Endothelial cell of umbilical vein (primary cell): ENCODE measurements around the gene CYP4F3. TPM values are rescaled to one million over a fixed set of nuclear protein-coding genes. Genes with fewer than 3 reads are reported as not detected.

Experiments used
- BruUV-seq: library from RNA; stranded (reverse); fragments of 400-500 nt; replicated peaks from 2 replicates; lab custom pipeline; 2021; lab: Mats Ljungman, UMichigan
- CTCF ChIA-PET: fragments of 300-600, 350-600 bp; sonication (Branson Sonifier 250); formaldehyde crosslinking; loops from one replicate; lab custom pipeline; 2021; ENCODE audit warnings: antibody characterized with exemption, inconsistent platforms; lab: Charles Lee
- POLR2A ChIA-PET: fragments of 300-600, 350-600 bp; sonication (Branson Sonifier 250); formaldehyde crosslinking; loops from one replicate; lab custom pipeline; 2021; ENCODE audit warnings: antibody characterized with exemption, inconsistent platforms; lab: Charles Lee
- DNase-seq: peaks from one replicate; pipeline ENCODE4 v3.0.0-alpha.2; 2011; ENCODE audit warnings: low read depth, low spot score
- FAIRE-seq: peaks from 2 replicates; lab custom pipeline; 2011; peaks lifted over from hg19 to GRCh38; lab: Jason Lieb, UNC
- H2AFZ ChIP-seq: 2 replicates; pipeline ENCODE4 v1.6.0; 2012; ENCODE audit warnings: low read depth, low read length, control low read depth, inconsistent platforms
- H3K27ac ChIP-seq: 2 replicates; pipeline ENCODE4 v1.5.1; 2011; ENCODE audit warnings: low read depth, mild to moderate bottlenecking, control low read depth, low read length, moderate library complexity; ENCODE audit not compliant: insufficient read depth
- H3K27me3 ChIP-seq, 2 experiments: 2 replicates each; pipeline versions ENCODE4 v1.6.0 to v1.6.1; 2011; ENCODE audit warnings: low read length in 2 of 2, mixed read lengths in 1 of 2; ENCODE audit not compliant: control insufficient read depth in 2 of 2, insufficient read depth in 2 of 2
- H3K36me3 ChIP-seq, 2 experiments: 2 replicates in 1 of 2; 3 replicates in 1 of 2; pipeline ENCODE4 v1.5.1; 2011; ENCODE audit warnings: low read length in 2 of 2, mild to moderate bottlenecking in 1 of 2, moderate library complexity in 1 of 2; ENCODE audit not compliant: control insufficient read depth in 2 of 2, insufficient read depth in 2 of 2; ENCODE audit errors: extremely low read depth in 1 of 2
- H3K4me1 ChIP-seq: 3 replicates; pipeline ENCODE4 v1.5.1; 2011; ENCODE audit warnings: mild to moderate bottlenecking, low read length; ENCODE audit not compliant: control insufficient read depth, insufficient read depth; ENCODE audit errors: extremely low read depth
- H3K4me2 ChIP-seq: 2 replicates; pipeline ENCODE4 v1.6.1; 2011; ENCODE audit warnings: low read length, control low read depth, mixed read lengths; ENCODE audit not compliant: insufficient read depth
- H3K4me3 ChIP-seq, 3 experiments: fragments of 200-600 bp in 1 of 3; sonication (generic), shearing (Covaris generic) in 1 of 3; replicated peaks in 1 of 3; 2 replicates each; pipeline ENCODE4 v1.5.1; 2011 to 2016; ENCODE audit warnings: control low read depth in 3 of 3, low read length in 3 of 3, mild to moderate bottlenecking in 2 of 3, inconsistent platforms in 1 of 3, low read depth in 1 of 3, moderate library complexity in 1 of 3; ENCODE audit not compliant: insufficient read depth in 1 of 3
- H3K79me2 ChIP-seq: 2 replicates; pipeline ENCODE4 v1.6.0; 2012; ENCODE audit warnings: low read length, inconsistent platforms; ENCODE audit not compliant: control insufficient read depth, insufficient read depth
- H3K9ac ChIP-seq: replicated peaks from 2 replicates; pipeline ENCODE3; 2011; ENCODE audit warnings: low read length, control low read depth; ENCODE audit not compliant: insufficient read depth; ENCODE audit errors: extremely low read depth
- H3K9me1 ChIP-seq: replicated peaks from 3 replicates; pipeline ENCODE4 v1.6.0; 2011; ENCODE audit warnings: mild to moderate bottlenecking, low read length; ENCODE audit not compliant: control insufficient read depth, insufficient read depth; ENCODE audit errors: extremely low read depth
- H3K9me3 ChIP-seq: replicated peaks from 2 replicates; pipeline ENCODE4 v1.5.1; 2012; ENCODE audit warnings: low read length, inconsistent platforms; ENCODE audit not compliant: control insufficient read depth, insufficient read depth
- H4K20me1 ChIP-seq: replicated peaks from 2 replicates; pipeline ENCODE3; 2011; ENCODE audit warnings: mild to moderate bottlenecking, low read length; ENCODE audit not compliant: control insufficient read depth, insufficient read depth; ENCODE audit errors: extremely low read depth
- EZH2 ChIP-seq: IDR thresholded peaks from 2 replicates; pipeline ENCODE4 v1.6.1; 2012; ENCODE audit warnings: borderline replicate concordance, low read depth, mild to moderate bottlenecking, moderate library complexity, low read length, inconsistent platforms; ENCODE audit not compliant: severe bottlenecking
- FOS ChIP-seq: IDR thresholded peaks from 2 replicates; pipeline ENCODE4 v1.6.1; 2011; ENCODE audit warnings: mild to moderate bottlenecking, low read length, moderate library complexity, borderline replicate concordance; ENCODE audit not compliant: insufficient read depth
- GATA2 ChIP-seq: IDR thresholded peaks from 2 replicates; pipeline ENCODE4 v1.7.0; 2011; ENCODE audit warnings: low read depth, mild to moderate bottlenecking, moderate library complexity, mixed read lengths, low read length; ENCODE audit not compliant: insufficient read length, insufficient read depth
- JUN ChIP-seq: IDR thresholded peaks from 2 replicates; pipeline ENCODE4 v1.6.1; 2011; ENCODE audit warnings: borderline replicate concordance, low read depth; ENCODE audit not compliant: insufficient read length, insufficient read depth
- MYC ChIP-seq: IDR thresholded peaks from one replicate; pipeline ENCODE4 v1.6.1; 2011; ENCODE audit warnings: mild to moderate bottlenecking, low read depth, low read length
- POLR2A ChIP-seq: IDR thresholded peaks from 2 replicates; pipeline ENCODE4 v1.6.1; 2012; ENCODE audit warnings: low read depth, mild to moderate bottlenecking, control low read depth, low read length
- POLR2AphosphoS5 ChIP-seq: IDR thresholded peaks from 2 replicates; pipeline ENCODE4 v1.6.1; 2012; ENCODE audit warnings: low read depth, mild to moderate bottlenecking, control low read depth, low read length, moderate library complexity; ENCODE audit not compliant: insufficient read depth
- dilution Hi-C: fragments of 300-500 bp; cut with MboI; formaldehyde crosslinking; loops from one replicate; pipeline ENCODE4 v1.15.0; 2019; ENCODE audit warnings: low sequenced_read_pairs; ENCODE audit not compliant: extremely low pct_ligation_motif_present
- intact Hi-C: fragments of 100-400 bp; cut with micrococcal nuclease; formaldehyde crosslinking; loops from one replicate; pipeline ENCODE4 v1.10.0; 2022
- polyA plus RNA-seq, 4 experiments: library from polyadenylated mRNA; depleted of rRNA in 3 of 4; stranded (reverse) in 3 of 4; unstranded in 1 of 4; fragments of >200 nt; gene quantifications; 2 replicates each; pipeline versions ENCODE4 v1.2.1 to v1.2.3, GENCODE V29; 2011 to 2012; ENCODE audit warnings: missing spikeins in 1 of 4
- total RNA-seq: library from RNA; stranded (reverse); gene quantifications from 2 replicates; pipeline ENCODE4 v1.2.3, GENCODE V29; 2021
- TF ChIP-seq, protein P1 (sequence below), 2 donors: IDR thresholded peaks; 1 replicate in 1 of 2; 2 replicates in 1 of 2; pipeline ENCODE4 v1.5.1; 2011; ENCODE audit warnings: low read length in 2 of 2, mild to moderate bottlenecking in 2 of 2, moderate library complexity in 2 of 2, control low read depth in 1 of 2, inconsistent platforms in 1 of 2, low read depth in 1 of 2; ENCODE audit not compliant: insufficient read depth in 1 of 2; ENCODE audit errors: extremely low read depth in 1 of 2
- TF ChIP-seq, protein P2 (sequence below): IDR thresholded peaks from 2 replicates; pipeline ENCODE4 v1.6.1; 2011; ENCODE audit not compliant: insufficient read depth, insufficient read length

The CYP4F3 gene
- total and polyA plus RNA-seq, 2 donors (not counting 3 experiments of a cell fraction or from before 2014, with no cell fraction given), result not detected

DNA sequence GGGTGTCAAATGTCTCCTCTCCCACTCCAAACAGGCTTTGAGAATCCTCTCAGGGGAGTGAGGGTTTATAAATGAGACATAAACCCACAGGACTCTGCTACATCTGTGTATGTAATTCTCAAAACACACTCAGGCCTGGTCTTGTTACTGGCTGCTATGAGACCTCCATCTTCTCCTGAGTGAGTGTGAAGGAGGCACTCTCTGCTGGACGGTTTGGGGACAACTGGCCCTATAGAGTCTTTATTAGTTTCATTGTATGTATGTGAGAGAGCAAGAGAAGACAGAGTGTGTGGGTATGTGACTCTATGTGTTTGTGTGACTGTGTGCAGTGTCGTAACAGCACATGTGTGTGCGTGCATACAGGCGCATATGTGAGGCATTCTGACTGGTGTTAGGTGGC, 22.6 kb downstream of the CYP4F3 start:
- H3K9ac ChIP-seq, result no peak overlapping the region
- BruUV-seq, result no TSS peak
- H2AFZ ChIP-seq, result no peak overlapping the region
- no peaks in the 10 kb centered on the region for H4K20me1 ChIP-seq
- no peak for FAIRE-seq
- no peak for DNase-seq
- no peaks in the 10 kb centered on the region for H3K9me3 ChIP-seq
- H3K36me3 ChIP-seq, result no peaks in the 10 kb centered on the region
- no peaks in the 10 kb centered on the region for H3K4me1 ChIP-seq
- TF ChIP-seq POLR2A, result no peak
- ChIA-PET POLR2A (no interaction called here), CTCF (no interaction called here)
- dilution Hi-C loops (no loop called here), intact Hi-C loops (no loop called here)
- no peaks in the 10 kb centered on the region for H3K27me3 ChIP-seq
- H3K4me3 ChIP-seq, result no peak overlapping the region
- no peaks in the 10 kb centered on the region for H3K9me1 ChIP-seq
- H3K27ac ChIP-seq, result no peak overlapping the region
- H3K79me2 ChIP-seq, result no peaks in the 10 kb centered on the region
- H3K4me2 ChIP-seq, result no peak overlapping the region

DNA sequence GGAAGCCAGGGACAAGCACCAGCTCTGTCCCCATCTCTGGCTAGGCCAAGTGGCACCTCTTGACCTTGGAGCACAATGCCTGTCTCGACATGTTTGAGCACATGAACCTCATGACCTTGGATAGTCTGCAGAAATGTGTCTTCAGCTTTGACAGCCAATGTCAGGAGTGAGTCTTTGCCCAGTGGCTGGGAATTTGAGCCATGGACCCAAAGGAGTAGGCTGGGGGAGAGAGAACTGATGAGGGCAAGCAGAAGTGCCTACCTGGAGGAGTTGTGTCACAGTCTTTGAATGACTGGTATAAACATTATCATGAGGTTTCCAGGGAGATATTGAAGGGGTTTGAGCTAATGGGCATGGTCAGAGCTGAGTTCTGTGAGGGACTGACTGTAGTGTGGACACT, 25.5 kb downstream of the CYP4F3 start:
- H3K9me1 ChIP-seq, result no peaks in the 10 kb centered on the region
- no peak overlapping the region for H2AFZ ChIP-seq
- H3K4me2 ChIP-seq, result no peak overlapping the region
- no peaks in the 10 kb centered on the region for H3K79me2 ChIP-seq
- H3K27me3 ChIP-seq, result no peaks in the 10 kb centered on the region
- no peak for TF ChIP-seq POLR2A
- no peak for TF ChIP-seq EZH2
- TF ChIP-seq JUN, result no peak
- no peak for TF ChIP-seq GATA2
- TF ChIP-seq POLR2AphosphoS5, result no peak
- no peak for TF ChIP-seq MYC
- no peak for TF ChIP-seq FOS
- TF ChIP-seq, protein P1, sequence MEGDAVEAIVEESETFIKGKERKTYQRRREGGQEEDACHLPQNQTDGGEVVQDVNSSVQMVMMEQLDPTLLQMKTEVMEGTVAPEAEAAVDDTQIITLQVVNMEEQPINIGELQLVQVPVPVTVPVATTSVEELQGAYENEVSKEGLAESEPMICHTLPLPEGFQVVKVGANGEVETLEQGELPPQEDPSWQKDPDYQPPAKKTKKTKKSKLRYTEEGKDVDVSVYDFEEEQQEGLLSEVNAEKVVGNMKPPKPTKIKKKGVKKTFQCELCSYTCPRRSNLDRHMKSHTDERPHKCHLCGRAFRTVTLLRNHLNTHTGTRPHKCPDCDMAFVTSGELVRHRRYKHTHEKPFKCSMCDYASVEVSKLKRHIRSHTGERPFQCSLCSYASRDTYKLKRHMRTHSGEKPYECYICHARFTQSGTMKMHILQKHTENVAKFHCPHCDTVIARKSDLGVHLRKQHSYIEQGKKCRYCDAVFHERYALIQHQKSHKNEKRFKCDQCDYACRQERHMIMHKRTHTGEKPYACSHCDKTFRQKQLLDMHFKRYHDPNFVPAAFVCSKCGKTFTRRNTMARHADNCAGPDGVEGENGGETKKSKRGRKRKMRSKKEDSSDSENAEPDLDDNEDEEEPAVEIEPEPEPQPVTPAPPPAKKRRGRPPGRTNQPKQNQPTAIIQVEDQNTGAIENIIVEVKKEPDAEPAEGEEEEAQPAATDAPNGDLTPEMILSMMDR (IDR thresholded peaks at IDR 0.05; ENCODE audit: extremely low read depth in 1 of 2, insufficient read depth in 1 of 2, low read depth in 1 of 2, low read length in 2 of 2), result no peak
- TF ChIP-seq, protein P2, sequence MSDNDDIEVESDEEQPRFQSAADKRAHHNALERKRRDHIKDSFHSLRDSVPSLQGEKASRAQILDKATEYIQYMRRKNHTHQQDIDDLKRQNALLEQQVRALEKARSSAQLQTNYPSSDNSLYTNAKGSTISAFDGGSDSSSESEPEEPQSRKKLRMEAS, result no peak
- ChIA-PET CTCF (interaction anchor here (0.6 kb wide), 1 partner anchor 1282 kb away, joined by 3 read pairs; no protein-coding TSS in a partner anchor), POLR2A (no interaction called here)
- H3K27ac ChIP-seq, result no peak overlapping the region
- H3K36me3 ChIP-seq, result no peaks in the 10 kb centered on the region
- dilution Hi-C loops, result no loop called here
- intact Hi-C loops, result no loop called here
- H4K20me1 ChIP-seq, result no peaks in the 10 kb centered on the region
- BruUV-seq, result no TSS peak
- no peak overlapping the region for H3K4me3 ChIP-seq
- no peaks in the 10 kb centered on the region for H3K9me3 ChIP-seq
- FAIRE-seq, result no peak
- no peak for DNase-seq
- no peaks in the 10 kb centered on the region for H3K4me1 ChIP-seq
- H3K9ac ChIP-seq, result no peak overlapping the region
